Amniotic stem cell (primary cell): ENCODE measurements around the gene MUC4.
"Not testable (repeated sequence)": the region's sequence is repeated elsewhere in the genome, so short reads cannot be mapped to it uniquely, and the experiment has no call there.

ENCODE experiments used
- DNase-seq: peaks from one replicate; lab custom pipeline; 2025; lab: John Stamatoyannopoulos, UW

MUC4 gene

DNA sequence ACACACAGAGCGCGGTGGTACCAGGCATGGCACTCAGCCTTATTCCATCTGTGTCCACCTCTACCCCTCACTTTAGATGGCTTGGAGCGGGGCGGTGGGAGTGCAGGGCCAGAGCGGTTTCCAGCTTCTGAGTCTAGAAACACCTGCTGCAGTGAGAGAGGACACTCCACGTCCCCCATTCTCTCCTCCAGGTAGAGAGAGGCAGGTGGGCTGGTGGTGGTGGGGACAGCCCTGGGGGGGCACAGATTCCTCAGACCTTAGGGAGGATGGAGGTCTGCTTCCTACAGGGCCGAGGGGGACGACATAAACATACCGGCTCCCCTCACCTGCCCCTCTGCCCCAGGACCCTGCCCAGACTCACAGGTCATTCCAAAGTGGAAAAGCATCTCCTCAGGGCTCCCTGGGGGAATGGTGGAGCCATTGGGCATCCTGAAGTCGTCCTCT, 50.6 kb downstream of the MUC4 start:
- DNase-seq: no peak

- DNase-seq: no peak
Observed at GRCh38 chr3:195760345-195761122, 51.2 kb downstream of the MUC4 start.

- no peak for DNase-seq
Observed at GRCh38 chr3:195758721-195759353, 52.9 kb downstream of the MUC4 start.

GRCh38 chr3:195757827-195758226, 53.9 kb downstream of the MUC4 start:
- no peak for DNase-seq

GRCh38 chr3:195757438-195757770, 54.3 kb downstream of the MUC4 start:
- no peak for DNase-seq

DNA sequence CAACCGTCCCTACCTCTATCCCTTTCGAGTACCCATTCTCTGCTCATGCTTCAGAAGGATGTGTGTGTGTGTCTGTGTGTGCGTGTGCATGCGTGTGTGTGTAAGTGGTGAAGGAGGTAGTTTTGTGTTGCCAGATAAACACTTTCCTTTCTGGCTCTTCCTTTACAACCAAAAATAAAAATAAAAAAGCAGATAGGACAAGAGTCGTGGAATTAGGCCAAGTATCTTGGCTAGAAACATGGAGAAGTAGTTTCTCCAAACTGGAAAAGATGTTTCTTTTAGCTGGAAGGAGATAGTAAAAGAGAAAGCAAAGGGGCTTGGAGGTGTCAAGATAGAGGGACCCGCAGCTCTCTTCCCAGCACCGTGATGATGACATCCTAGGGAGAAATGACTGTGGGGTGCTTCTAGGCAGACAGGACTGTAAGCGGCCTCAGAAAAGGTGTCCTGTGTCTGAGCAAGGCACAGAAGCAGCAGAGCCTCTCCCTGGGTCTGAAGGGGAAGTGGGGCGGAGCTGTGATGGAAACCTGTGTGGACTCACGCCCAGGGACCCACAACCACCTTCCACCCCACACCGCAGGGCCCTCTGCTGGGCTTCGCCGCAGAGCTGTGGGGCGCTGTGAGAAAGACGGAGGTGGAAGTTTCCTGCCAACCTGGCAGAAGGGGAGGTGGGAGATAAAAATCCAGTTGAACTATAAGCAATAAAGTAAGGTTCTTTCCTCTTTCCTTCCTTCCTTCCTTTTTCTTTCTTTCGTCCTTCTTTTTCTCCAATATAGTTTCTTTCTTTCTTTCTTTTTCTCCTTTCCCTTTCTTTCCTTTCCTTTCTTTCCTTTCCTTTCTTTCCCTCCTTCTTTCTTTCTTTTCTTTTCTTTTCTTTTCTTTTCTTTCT, 55.7 kb downstream of the MUC4 start:
- no peak for DNase-seq

GRCh38 chr3:195755391-195755790, 56.3 kb downstream of the MUC4 start:
- DNase-seq: no peak

- DNase-seq: no peak
Observed at GRCh38 chr3:195754906-195755305, 56.8 kb downstream of the MUC4 start.

- no peak for DNase-seq
Observed at GRCh38 chr3:195754141-195754540, 57.6 kb downstream of the MUC4 start.

GRCh38 chr3:195753581-195753980, 58.1 kb downstream of the MUC4 start:
- no peak for DNase-seq

- no peak for DNase-seq
Observed at GRCh38 chr3:195752546-195753331, 59.0 kb downstream of the MUC4 start.

DNA sequence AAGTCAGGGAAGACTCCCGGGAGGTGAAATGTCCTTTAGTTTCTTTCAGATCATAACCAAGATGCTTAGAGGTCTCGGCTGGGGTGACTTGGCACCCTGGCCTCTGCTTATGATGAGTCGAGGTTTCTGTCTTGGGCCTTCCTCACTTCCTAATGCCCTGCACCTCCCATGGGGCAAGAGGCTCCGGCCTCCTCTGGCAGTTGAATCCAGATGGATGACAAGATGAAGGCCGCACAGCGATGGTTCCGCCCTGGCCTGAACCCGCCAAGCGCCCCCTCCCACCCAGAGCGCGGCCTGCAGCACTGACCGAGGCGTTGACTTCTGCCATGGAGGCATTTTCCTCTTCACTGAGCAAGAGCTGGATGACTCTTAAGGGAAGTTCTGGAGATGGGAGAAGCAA, 59.7 kb downstream of the MUC4 start:
- no peak for DNase-seq

DNA sequence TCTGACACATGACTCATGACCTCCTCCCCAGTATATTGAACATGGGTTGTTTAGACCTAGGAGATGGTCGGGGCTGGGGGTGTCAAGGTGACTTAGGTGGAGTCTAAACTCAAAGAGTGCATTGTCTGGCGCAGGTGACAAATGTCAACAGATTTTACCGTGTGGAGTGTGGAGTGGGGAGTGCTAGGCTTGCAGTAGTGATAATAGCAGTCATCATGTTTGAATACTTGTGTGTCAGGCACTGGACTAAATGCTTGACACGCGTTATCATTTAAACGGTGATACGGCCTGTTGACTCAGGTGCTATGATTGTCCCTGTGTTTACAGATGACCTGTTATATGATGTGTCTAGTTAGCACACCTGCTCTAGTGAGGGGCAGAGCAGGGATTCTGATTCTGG, 60.2 kb downstream of the MUC4 start:
- no peak for DNase-seq

GRCh38 chr3:195750797-195751520, 60.8 kb downstream of the MUC4 start:
- no peak for DNase-seq

DNA sequence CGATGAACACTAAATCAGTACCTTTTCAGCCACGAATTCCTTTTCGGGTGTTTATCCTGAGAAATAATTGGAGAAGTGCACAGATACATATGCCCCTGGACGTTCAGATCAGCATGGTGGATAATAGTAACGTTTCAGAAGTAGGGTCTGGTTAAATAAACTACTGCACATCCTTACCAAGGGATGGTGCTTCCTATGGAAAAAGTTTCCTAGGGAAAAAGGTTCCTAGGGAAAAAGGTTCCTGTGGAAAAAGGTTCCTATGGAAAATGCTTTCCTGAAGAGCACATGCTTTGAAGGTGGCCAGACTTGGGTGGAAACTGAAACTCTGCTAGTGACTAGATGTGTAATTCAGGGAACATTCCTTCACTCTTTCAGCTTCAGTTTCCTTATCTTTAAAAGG, 62.6 kb downstream of the MUC4 start:
- DNase-seq: not testable (repeated sequence)

- DNase-seq: no peak
Observed at GRCh38 chr3:195748661-195749060, 63.1 kb downstream of the MUC4 start.

DNA sequence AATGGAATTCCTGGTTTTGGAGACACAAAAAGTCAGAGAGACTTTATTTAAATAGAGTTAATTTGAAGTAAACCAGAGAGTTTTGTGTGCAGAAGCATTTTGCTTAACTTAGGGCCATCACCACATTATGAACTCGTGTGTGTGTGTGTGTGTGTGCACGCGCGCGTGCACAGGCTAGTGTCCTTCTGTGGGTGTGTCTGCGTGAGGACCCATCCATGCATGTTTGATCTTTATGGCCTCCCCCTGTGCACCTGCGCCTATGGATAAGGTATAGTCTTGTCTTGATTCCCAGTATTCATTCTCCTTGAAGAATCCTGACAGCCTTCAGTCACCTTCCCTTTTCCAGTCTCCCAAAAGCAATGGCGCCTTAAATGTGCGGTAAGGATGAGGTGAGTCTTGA, 65.0 kb downstream of the MUC4 start:
- no peak for DNase-seq

- no peak for DNase-seq
Observed at GRCh38 chr3:195746346-195746745, 65.4 kb downstream of the MUC4 start.

DNA sequence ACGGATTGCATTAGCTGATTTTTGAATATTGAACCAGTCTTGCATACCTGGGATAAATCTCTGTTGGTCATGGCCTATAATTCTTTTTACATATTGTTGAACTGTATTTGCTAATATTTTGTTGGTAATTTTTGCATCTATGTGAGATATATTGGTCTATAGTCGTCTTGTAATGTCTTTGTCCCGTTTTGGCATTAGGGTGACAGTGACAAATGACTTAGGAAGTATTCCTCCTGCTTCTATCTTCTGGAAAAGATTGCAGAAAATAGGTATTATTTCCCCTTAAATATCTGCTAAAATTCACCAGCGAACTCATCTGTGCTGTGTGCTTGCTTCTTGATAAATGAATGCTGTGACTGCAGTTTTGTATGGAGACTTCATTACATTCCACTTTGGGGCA, 67.3 kb downstream of the MUC4 start:
- DNase-seq: no peak

GRCh38 chr3:195739561-195740111, 72.1 kb downstream of the MUC4 start:
- DNase-seq: no peak
